Brain microvascular endothelial cell (primary cell): ENCODE measurements around the gene PKIG.

Experiments
- DNase-seq: peaks from one replicate; pipeline ENCODE4 v3.0.0-alpha.2; 2020
- H3K27ac ChIP-seq: fragments of 250-450 bp; sonication (Bioruptor Pico); 2 replicates; pipeline ENCODE4 v1.5.1; 2020; ENCODE audit warnings: mild to moderate bottlenecking, moderate library complexity
- H3K27me3 ChIP-seq: fragments of 250-450 bp; sonication (Bioruptor Pico); replicated peaks from 2 replicates; pipeline ENCODE4 v1.5.1; 2020; ENCODE audit warnings: mild to moderate bottlenecking
- H3K36me3 ChIP-seq: fragments of 250-450 bp; sonication (Bioruptor Pico); replicated peaks from 2 replicates; pipeline ENCODE4 v1.5.1; 2020; ENCODE audit warnings: mild to moderate bottlenecking
- H3K4me3 ChIP-seq: 2 replicates; pipeline ENCODE4 v1.5.1; 2011; ENCODE audit warnings: low read depth, mild to moderate bottlenecking, control low read depth, low read length, moderate library complexity
- in situ Hi-C: cut with HindIII; loops from 2 replicates; pipeline ENCODE4 v1.10.0; 2017; ENCODE audit warnings: low sequenced_read_pairs, low pct_ligation_motif_present
- TF ChIP-seq, protein P1 (sequence below): IDR thresholded peaks from 2 replicates; pipeline ENCODE4 v1.5.1; 2011; ENCODE audit warnings: low read depth, mild to moderate bottlenecking, moderate library complexity, low read length, control low read depth, inconsistent platforms; ENCODE audit errors: missing control alignments

Gene PKIG

DNA sequence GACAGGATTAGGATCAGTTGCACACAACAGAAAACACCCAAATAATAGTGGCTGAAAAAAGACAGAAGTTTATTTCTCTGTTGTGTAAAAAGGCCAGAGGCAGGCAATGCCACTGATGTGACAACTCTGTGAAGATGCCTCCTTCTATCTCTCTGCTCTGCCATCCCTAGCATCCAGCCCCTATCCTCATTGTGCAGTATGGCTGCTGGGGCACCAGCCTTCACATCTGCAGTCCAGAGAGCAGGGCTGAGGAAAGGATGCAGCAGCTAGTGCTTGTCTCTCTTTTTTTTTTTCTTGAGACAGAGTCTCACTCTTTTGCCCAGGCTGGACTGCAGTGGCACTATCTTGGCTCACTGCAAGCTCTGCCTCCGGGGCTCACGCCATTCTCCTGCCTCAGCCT is 75.5 kb downstream of the PKIG start:
- H3K36me3 ChIP-seq: no peaks in the 10 kb centered on the region
- TF ChIP-seq, protein P1, sequence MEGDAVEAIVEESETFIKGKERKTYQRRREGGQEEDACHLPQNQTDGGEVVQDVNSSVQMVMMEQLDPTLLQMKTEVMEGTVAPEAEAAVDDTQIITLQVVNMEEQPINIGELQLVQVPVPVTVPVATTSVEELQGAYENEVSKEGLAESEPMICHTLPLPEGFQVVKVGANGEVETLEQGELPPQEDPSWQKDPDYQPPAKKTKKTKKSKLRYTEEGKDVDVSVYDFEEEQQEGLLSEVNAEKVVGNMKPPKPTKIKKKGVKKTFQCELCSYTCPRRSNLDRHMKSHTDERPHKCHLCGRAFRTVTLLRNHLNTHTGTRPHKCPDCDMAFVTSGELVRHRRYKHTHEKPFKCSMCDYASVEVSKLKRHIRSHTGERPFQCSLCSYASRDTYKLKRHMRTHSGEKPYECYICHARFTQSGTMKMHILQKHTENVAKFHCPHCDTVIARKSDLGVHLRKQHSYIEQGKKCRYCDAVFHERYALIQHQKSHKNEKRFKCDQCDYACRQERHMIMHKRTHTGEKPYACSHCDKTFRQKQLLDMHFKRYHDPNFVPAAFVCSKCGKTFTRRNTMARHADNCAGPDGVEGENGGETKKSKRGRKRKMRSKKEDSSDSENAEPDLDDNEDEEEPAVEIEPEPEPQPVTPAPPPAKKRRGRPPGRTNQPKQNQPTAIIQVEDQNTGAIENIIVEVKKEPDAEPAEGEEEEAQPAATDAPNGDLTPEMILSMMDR: no peak
- in situ Hi-C loops: no loop called here
- H3K27ac ChIP-seq: no peak overlapping the region
- no peak overlapping the region for H3K4me3 ChIP-seq
- H3K27me3 ChIP-seq: no peaks in the 10 kb centered on the region
- DNase-seq: no peak

DNA sequence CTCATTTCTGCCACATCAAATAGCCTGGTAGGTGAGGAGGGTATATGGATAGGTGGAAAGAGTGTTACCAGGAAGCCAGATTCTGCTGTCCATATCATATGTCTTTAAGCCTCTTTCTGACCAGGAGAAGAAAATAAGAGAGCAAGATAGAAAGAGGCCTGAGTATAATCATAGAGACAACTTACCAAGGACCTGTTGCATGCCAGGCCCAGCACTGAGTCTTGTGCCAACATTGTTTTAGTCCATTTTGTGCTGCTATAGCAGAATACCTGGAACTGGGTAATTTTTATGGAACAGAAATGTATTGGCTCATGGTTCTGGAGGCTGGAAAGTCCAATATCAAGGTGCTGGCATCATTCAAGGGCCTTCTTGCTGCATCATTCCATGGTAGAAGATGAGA is 76.4 kb downstream of the PKIG start:
- DNase-seq: no peak
- in situ Hi-C loops: no loop called here
- TF ChIP-seq, protein P1: no peak
- no peaks in the 10 kb centered on the region for H3K36me3 ChIP-seq
- H3K27ac ChIP-seq: no peak overlapping the region
- H3K4me3 ChIP-seq: no peak overlapping the region
- H3K27me3 ChIP-seq: no peaks in the 10 kb centered on the region

DNA sequence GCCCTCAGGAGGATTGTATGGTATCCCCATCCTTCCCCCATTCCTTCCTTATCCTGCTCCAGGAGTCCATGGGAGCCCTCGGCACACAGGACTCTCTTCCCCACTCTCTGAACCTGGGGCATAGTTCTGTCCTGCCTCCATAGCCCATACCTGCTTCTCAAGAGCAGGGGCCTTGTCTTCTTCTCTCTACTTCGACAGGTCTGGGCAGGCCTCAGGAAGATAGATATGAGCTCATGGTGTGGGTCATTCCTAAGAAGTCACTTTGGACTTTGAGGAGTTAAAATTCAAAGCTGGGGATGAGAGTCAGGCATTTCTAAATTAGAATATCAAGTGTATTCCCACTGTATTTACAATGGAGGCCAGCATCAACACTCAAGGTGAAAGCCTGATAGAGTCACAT is 77.6 kb downstream of the PKIG start:
- no peak overlapping the region for H3K27ac ChIP-seq
- no peak for DNase-seq
- no peak overlapping the region for H3K4me3 ChIP-seq
- in situ Hi-C loops: no loop called here
- H3K27me3 ChIP-seq: no peaks in the 10 kb centered on the region
- TF ChIP-seq, protein P1: no peak
- no peaks in the 10 kb centered on the region for H3K36me3 ChIP-seq

DNA sequence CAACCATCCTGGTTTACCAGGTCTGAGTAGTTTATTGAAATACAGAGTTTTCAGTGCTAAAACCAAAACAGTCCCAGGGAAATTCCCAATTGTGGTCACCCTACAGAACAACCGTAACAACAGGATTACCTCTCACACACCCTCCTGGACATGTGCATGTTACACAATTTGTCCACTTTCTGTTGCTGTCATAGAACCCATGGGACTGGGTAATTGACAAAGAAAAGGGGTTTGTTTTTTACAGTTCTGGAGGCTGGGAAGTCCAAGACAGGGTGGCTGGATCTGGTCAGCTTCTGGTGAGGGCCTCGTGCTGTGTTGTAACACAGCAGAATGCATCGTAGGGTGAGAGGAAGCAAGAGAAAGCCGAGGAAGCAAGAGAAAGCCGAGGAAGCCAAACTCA is 78.2 kb downstream of the PKIG start:
- Histone ChIP-seq H3K27me3 (no peaks in the 10 kb centered on the region), H3K36me3 (no peaks in the 10 kb centered on the region), H3K27ac (no peak overlapping the region), H3K4me3 (no peak overlapping the region)
- in situ Hi-C loops: no loop called here
- TF ChIP-seq, protein P1: no peak
- no peak for DNase-seq

DNA sequence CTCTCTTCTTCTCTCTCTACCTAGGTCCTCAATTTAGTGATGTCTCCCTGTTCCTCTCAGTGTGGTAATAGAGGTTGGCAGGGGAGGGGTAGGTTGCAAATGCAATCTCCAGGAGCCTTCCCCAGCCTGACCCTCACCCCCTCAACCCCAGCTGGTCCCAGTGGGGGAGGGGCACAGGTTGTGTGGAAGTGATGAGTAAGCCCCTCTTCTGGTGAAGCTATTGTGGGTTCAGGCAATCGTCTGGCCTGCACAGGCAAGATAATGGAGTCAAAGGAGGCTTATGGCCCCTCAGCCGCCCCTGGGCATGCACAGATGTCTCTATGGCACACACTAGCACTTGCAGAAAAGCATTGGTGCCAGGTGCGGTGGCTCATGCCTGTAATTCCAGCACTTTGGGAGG is 79.9 kb downstream of the PKIG start:
- in situ Hi-C loops: no loop called here
- TF ChIP-seq, protein P1: no peak
- Histone ChIP-seq H3K27ac (no peak overlapping the region), H3K36me3 (no peaks in the 10 kb centered on the region), H3K27me3 (no peaks in the 10 kb centered on the region), H3K4me3 (no peak overlapping the region)
- no peak for DNase-seq

DNA sequence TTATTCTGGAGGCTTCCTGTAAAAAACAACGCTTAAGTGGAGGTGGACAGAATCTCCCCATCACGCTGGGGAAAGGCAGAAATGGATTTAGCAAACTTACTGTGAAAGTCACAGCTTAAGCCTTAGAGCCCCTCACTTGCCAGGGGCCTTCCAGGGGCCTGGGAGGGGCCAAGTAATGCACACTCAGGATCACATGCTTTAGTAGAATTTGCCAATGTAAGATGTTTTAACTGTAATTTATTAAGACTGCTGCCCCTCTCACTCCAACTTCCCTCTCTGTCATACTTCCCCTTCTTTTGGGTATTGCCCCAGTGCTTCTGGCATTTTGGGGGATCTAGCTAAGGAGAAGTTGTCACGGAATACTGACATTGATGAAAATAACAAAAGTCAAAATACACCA is 81.8 kb downstream of the PKIG start:
- DNase-seq: no peak
- no peaks in the 10 kb centered on the region for H3K27me3 ChIP-seq
- TF ChIP-seq, protein P1: no peak
- no peak overlapping the region for H3K27ac ChIP-seq
- no peak overlapping the region for H3K4me3 ChIP-seq
- in situ Hi-C loops: no loop called here
- H3K36me3 ChIP-seq: no peaks in the 10 kb centered on the region
